Omental fat pad (tissue), 4 donors: Measurements from ENCODE around the gene TUT1. TPM values are rescaled to one million over a fixed set of nuclear protein-coding genes. Genes with fewer than 3 reads are reported as not detected.

Experiments used
- ATAC-seq: fragments of 150-250 bp; one replicate; pipeline ENCODE4 v1.9.1; 2016; ENCODE audit warnings: mild to moderate bottlenecking, moderate library complexity; ENCODE audit not compliant: low FRiP score
- DNase-seq: peaks from one replicate; pipeline ENCODE4 v3.0.0-alpha.2; 2019; ENCODE audit warnings: low spot score
- small RNA-seq: library from RNA; depleted of rRNA; stranded (forward); fragments of <200 nt; gene quantifications from one replicate; pipeline ENCODE3, GENCODE V24; 2016
- total RNA-seq, 4 donors: library from RNA; depleted of rRNA; stranded (reverse); fragments of >200 nt; gene quantifications; one replicate each; pipeline ENCODE4 v1.1.0, GENCODE V29; 2016
- TF ChIP-seq, protein P1 (sequence below), 3 donors: fragments of 450-650 bp; IDR thresholded peaks; one replicate each; pipeline ENCODE4 v1.5.1; 2016 to 2017; ENCODE audit warnings: antibody characterized with exemption in 3 of 3, mild to moderate bottlenecking in 3 of 3, moderate library complexity in 2 of 3

Gene TUT1
- total RNA-seq, 4 donors from 2014 or later: 7.9 to 11.0 (median 10.5) TPM

DNA sequence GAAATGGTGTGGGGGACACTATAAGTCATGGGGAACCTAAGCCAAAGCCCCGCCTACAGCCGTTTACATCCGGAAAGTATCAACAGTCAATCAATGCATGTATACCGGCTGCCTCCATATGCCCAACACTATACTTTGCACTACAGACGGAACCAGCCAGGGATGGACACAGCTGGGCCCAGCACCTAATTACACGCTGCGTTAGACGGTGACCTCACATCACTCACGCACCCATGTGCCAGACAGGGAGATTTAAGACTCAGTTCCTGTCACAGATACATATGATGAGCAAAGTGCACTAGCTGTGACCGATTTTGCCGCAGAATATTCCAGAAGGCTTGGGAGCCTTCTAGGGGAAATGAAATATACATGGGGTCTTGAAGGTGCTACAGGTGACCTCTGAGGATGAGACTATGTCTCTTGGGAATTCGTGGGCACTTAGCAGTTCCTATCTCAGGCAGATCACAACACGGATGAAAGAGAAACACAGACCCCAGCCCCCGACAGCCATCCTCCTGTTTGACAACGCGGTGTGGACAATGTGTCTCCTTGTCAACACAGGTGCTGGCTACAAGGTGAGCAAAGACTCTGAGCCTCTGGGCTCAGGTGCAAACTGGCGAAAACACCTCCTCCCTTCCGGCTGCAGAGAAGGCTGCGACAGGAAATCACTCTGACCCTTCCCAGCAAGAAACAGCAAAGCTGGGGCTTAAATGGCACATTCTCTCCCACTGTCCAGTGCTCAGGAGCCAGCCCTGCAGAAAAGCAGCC, 52.7 kb downstream of the TUT1 start:
- no peak for DNase-seq
- TF ChIP-seq, protein P1, sequence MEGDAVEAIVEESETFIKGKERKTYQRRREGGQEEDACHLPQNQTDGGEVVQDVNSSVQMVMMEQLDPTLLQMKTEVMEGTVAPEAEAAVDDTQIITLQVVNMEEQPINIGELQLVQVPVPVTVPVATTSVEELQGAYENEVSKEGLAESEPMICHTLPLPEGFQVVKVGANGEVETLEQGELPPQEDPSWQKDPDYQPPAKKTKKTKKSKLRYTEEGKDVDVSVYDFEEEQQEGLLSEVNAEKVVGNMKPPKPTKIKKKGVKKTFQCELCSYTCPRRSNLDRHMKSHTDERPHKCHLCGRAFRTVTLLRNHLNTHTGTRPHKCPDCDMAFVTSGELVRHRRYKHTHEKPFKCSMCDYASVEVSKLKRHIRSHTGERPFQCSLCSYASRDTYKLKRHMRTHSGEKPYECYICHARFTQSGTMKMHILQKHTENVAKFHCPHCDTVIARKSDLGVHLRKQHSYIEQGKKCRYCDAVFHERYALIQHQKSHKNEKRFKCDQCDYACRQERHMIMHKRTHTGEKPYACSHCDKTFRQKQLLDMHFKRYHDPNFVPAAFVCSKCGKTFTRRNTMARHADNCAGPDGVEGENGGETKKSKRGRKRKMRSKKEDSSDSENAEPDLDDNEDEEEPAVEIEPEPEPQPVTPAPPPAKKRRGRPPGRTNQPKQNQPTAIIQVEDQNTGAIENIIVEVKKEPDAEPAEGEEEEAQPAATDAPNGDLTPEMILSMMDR (IDR thresholded peaks at IDR 0.05): no peak
- ATAC-seq: no peak

DNA sequence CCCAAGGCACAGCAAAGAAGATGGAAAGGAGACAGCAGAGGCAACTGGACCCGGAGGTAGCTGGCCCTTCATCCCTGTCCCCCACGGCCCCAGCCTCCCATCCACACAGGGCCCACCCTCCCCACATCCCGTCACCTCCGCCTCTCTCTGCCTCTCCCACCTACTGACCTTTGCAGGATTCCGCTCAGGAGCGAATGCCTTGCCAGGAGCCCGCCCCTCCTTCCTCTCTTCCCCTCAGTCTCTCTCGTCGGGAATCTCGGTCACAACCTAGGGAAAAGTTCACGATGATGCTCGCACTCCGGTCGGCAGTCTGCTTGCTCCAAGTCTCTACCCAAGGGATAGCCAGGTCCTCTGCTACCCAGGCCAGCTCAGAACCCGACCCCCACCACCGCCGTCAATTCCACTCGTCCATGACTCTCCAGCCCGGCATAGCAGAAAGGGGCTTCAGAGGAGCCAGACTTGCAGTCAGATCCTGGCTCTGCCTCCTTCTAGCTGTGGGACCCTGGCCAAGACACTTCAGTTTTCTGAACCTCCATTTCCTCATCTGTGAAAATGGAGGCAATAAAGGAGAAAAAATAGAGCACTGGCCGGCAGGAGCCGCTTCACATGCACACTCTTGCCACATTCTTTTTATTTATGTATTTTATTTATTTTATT, 54.9 kb downstream of the TUT1 start:
- DNase-seq: no peak
- TF ChIP-seq, protein P1 (IDR thresholded peaks at IDR 0.05): no peak
- ATAC-seq: peak; percentile 29

DNA sequence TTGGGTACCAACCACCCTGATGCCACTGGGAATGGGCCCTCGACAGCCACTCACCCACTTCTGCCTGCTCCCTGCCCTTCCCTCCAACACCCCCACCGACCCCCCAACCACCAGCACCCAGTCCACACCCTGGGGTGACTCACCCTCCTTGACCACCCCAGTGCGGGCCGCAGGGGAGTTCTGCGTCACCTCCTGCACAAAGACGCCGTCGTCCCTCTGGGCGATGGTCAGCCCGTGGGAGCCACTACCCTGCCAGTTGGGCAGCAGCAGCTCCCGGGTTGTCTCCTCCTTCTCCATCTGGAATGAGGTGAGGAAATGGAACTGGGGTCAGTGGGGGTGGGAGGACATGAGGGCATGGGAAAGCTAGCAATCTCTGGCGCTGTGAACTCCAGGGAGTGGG, 55.5 kb downstream of the TUT1 start:
- TF ChIP-seq, protein P1 (IDR thresholded peaks at IDR 0.05): no peak
- no peak for ATAC-seq
- DNase-seq: no peak

DNA sequence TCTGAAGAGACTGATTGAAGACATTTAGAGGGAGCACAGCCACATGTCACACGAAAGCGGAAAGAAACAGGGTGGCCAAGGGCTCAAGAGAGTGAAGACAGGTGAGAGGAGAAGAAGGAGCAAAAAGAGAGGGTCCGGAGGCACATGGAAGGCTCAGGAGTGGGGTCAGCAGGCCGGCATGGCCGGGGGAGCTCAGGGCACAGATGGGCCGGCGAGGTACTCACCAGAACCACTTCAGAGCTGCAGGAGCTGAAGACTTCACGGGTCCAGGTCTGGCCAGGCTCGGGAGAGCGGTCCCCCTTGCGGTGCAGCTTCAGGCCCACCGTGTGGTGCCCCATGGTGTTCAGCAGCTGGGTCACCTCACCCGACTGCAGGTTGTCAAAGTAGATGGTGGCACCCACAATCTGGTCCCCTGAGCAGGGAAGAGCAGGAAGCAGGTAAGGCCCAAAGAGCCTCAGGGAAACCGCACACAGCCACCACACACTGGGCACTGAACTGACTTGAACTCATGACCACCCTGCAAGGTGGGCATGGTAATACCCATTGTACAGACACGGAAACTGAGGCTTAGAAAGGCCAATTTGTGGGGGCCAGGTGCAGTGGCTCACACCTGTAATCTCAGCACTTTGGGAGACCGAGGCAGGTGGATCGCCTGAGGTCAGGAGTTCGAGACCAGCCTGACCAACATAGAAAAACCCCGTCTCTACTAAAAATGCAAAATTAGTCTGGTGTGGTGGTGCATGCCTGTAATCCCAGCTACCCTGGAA, 56.4 kb downstream of the TUT1 start:
- no peak for ATAC-seq
- DNase-seq: no peak
- TF ChIP-seq, protein P1 (IDR thresholded peaks at IDR 0.05): no peak

DNA sequence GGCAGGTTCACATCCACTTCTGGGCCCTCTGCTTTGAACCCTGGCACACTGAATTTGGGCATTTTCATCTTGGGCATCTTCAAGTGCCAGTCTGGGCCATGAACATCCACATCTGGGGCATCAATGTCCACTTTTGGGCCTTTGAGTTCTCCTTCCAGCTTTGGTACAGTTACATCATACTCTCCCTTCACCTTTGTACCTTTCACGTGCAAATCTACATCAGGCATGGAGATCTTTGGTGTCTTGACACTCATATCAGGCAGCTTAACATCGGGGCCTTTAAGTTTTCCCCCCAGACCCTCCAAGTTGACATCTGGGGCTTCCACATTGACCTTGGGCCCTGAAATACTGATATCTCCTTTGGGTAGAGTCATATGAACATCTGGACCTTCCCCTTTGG, 59.2 kb downstream of the TUT1 start:
- ATAC-seq (no peak), DNase-seq (no peak)
- TF ChIP-seq, protein P1 (IDR thresholded peaks at IDR 0.05): no peak

Small RNA genes within 50 kb of the gene (small RNA-seq; reads per million reads assigned to genes)
- gene AP001458.1: not detected
- gene EEF1G: not detected
- gene MIR6747: not detected

Other genes starting within 250 kb of the TUT1 start
- gene SCGB1A1, start 172.5 kb downstream of the TUT1 start, total RNA-seq: not detected
- gene AHNAK, start 44.7 kb downstream of the TUT1 start, total RNA-seq: 1,000 to 10,000 TPM in 3 of 4 donors, 100 to 1,000 TPM in 1; 874 to 1,336 (median 1,047) TPM
- 1,000 to 10,000 TPM; 1,194 to 1,561 (median 1,267) TPM for gene EEF1G, start 17.6 kb downstream of the TUT1 start, total RNA-seq
- 100 to 1,000 TPM in 2 of 4 donors, 10 to 100 TPM in 2; 77.1 to 172 (median 89.6) TPM for gene MTA2, start 10.3 kb upstream of the TUT1 start, total RNA-seq
- 10 to 100 TPM; 40.7 to 68.6 (median 52.0) TPM for gene EML3, start 21.3 kb upstream of the TUT1 start, total RNA-seq
- gene ROM1, start 21.7 kb upstream of the TUT1 start, total RNA-seq: 10 to 100 TPM in 3 of 4 donors, 1 to 10 TPM in 1; 7.9 to 12.7 (median 11.4) TPM
- gene B3GAT3, start 30.5 kb upstream of the TUT1 start, total RNA-seq: 10 to 100 TPM; 18.8 to 40.7 (median 23.2) TPM
- gene GANAB, start 55.1 kb upstream of the TUT1 start, total RNA-seq: 100 to 1,000 TPM; 108 to 166 (median 128) TPM
- gene INTS5, start 61.8 kb upstream of the TUT1 start, total RNA-seq: 10 to 100 TPM; 11.9 to 27.7 (median 17.2) TPM
- gene C11orf98, start 73.7 kb upstream of the TUT1 start, total RNA-seq: 10 to 100 TPM; 18.3 to 42.9 (median 33.3) TPM
- gene CSKMT, start 73.8 kb upstream of the TUT1 start, total RNA-seq: 10 to 100 TPM in 1 of 4 donors, 1 to 10 TPM in 3; 2.8 to 18.4 (median 7.0) TPM
- 1 to 10 TPM; 7.3 to 9.9 (median 8.2) TPM for gene UQCC3, start 80.2 kb upstream of the TUT1 start, total RNA-seq
- gene LBHD1, start 80.7 kb upstream of the TUT1 start, total RNA-seq: 1 to 10 TPM; 3.0 to 6.8 (median 5.7) TPM
- gene UBXN1, start 87.5 kb upstream of the TUT1 start, total RNA-seq: 100 to 1,000 TPM; 135 to 196 (median 167) TPM
- gene LRRN4CL, start 98.0 kb upstream of the TUT1 start, total RNA-seq: 10 to 100 TPM; 30.9 to 49.3 (median 44.5) TPM
- gene BSCL2, start 115.9 kb upstream of the TUT1 start, total RNA-seq: 10 to 100 TPM; 37.1 to 51.2 (median 48.2) TPM
- not detected for gene GNG3, start 116.2 kb upstream of the TUT1 start, total RNA-seq
- 10 to 100 TPM; 10.7 to 42.6 (median 25.2) TPM for gene HNRNPUL2, start 135.9 kb upstream of the TUT1 start, total RNA-seq
- gene TTC9C, start 137.0 kb upstream of the TUT1 start, total RNA-seq: 10 to 100 TPM; 13.8 to 24.4 (median 19.0) TPM
- gene ZBTB3, start 162.6 kb upstream of the TUT1 start, total RNA-seq: 1 to 10 TPM; 5.3 to 7.3 (median 5.8) TPM
- 10 to 100 TPM; 37.9 to 57.9 (median 50.5) TPM for gene POLR2G, start 170.1 kb upstream of the TUT1 start, total RNA-seq
- gene TAF6L, start 179.9 kb upstream of the TUT1 start, total RNA-seq: 10 to 100 TPM; 11.7 to 20.3 (median 14.9) TPM
- gene TMEM179B, start 195.9 kb upstream of the TUT1 start, total RNA-seq: 10 to 100 TPM; 36.4 to 69.7 (median 57.1) TPM
- 10 to 100 TPM; 20.8 to 45.1 (median 30.3) TPM for gene TMEM223, start 200.5 kb upstream of the TUT1 start, total RNA-seq
- gene NXF1, start 213.9 kb upstream of the TUT1 start, total RNA-seq: 100 to 1,000 TPM in 1 of 4 donors, 10 to 100 TPM in 3; 51.9 to 101 (median 78.3) TPM
- 10 to 100 TPM; 32.2 to 43.1 (median 37.4) TPM for gene STX5, start 240.5 kb upstream of the TUT1 start, total RNA-seq
- not detected for gene TEX54, start 241.3 kb upstream of the TUT1 start, total RNA-seq
- 100 to 1,000 TPM in 1 of 4 donors, 10 to 100 TPM in 3; 32.3 to 138 (median 40.8) TPM for gene WDR74, start 248.1 kb upstream of the TUT1 start, total RNA-seq